Trophoblast cell (in vitro differentiated cells and primary cell): Measurements from ENCODE around the gene CYP27B1.

Experiments
- DNase-seq, 2 donors: peaks; one replicate each; pipeline ENCODE4 v3.0.0-alpha.2; 2016
- H2AFZ ChIP-seq: 2 replicates; pipeline ENCODE4 v1.6.1; 2013; ENCODE audit warnings: low read length, moderate library complexity, mild to moderate bottlenecking; ENCODE audit not compliant: insufficient read depth, poor library complexity
- H2AK5ac ChIP-seq: 2 replicates; pipeline ENCODE4 v1.6.1; 2013; ENCODE audit warnings: mild to moderate bottlenecking, low read length
- H2BK120ac ChIP-seq: 2 replicates; pipeline ENCODE4 v1.6.1; 2013; ENCODE audit warnings: low read length, mild to moderate bottlenecking, moderate library complexity; ENCODE audit not compliant: insufficient read depth, poor library complexity
- H2BK12ac ChIP-seq: 2 replicates; pipeline ENCODE4 v1.6.1; 2013; ENCODE audit warnings: mild to moderate bottlenecking, low read length, moderate library complexity
- H2BK5ac ChIP-seq: 2 replicates; pipeline ENCODE4 v1.6.1; 2013; ENCODE audit warnings: low read length, low read depth, moderate library complexity, mild to moderate bottlenecking; ENCODE audit not compliant: poor library complexity
- H3K14ac ChIP-seq: 2 replicates; pipeline ENCODE4 v1.6.1; 2013; ENCODE audit warnings: mild to moderate bottlenecking, low read length
- H3K18ac ChIP-seq: 2 replicates; pipeline ENCODE4 v1.6.1; 2013; ENCODE audit warnings: mild to moderate bottlenecking, low read length
- H3K23ac ChIP-seq: 2 replicates; pipeline ENCODE4 v1.6.1; 2013; ENCODE audit warnings: low read length
- H3K27ac ChIP-seq: 2 replicates; pipeline ENCODE4 v1.5.1; 2013; ENCODE audit warnings: low read depth, mild to moderate bottlenecking, inconsistent platforms, low read length, moderate library complexity
- H3K27me3 ChIP-seq: 2 replicates; pipeline ENCODE4 v1.6.1; 2013; ENCODE audit warnings: inconsistent platforms, mild to moderate bottlenecking, low read length, moderate library complexity; ENCODE audit not compliant: insufficient read depth
- H3K36me3 ChIP-seq, 2 experiments: 1 replicate in 1 of 2; 2 replicates in 1 of 2; pipeline ENCODE4 v1.6.1; 2013; ENCODE audit warnings: low read length in 2 of 2, mild to moderate bottlenecking in 2 of 2, moderate library complexity in 1 of 2; ENCODE audit not compliant: insufficient read depth in 2 of 2, control insufficient read depth in 1 of 2
- H3K4ac ChIP-seq: 2 replicates; pipeline ENCODE4 v1.6.1; 2013; ENCODE audit warnings: low read depth, mild to moderate bottlenecking, low read length, moderate library complexity
- H3K4me1 ChIP-seq, 2 experiments: 1 replicate in 1 of 2; 2 replicates in 1 of 2; pipeline ENCODE4 v1.6.1; 2013; ENCODE audit warnings: low read length in 2 of 2, mild to moderate bottlenecking in 2 of 2, moderate library complexity in 1 of 2; ENCODE audit not compliant: insufficient read depth in 2 of 2, control insufficient read depth in 1 of 2
- H3K4me2 ChIP-seq: 2 replicates; pipeline ENCODE4 v1.6.1; 2013; ENCODE audit warnings: inconsistent platforms, mild to moderate bottlenecking, low read length, moderate library complexity
- H3K4me3 ChIP-seq: 2 replicates; pipeline ENCODE4 v1.5.1; 2013; ENCODE audit warnings: mild to moderate bottlenecking, low read depth, low read length, inconsistent platforms
- H3K79me1 ChIP-seq: one replicate; pipeline ENCODE4 v1.6.1; 2013; ENCODE audit warnings: low read length
- H3K79me2 ChIP-seq: 2 replicates; pipeline ENCODE4 v1.6.1; 2013; ENCODE audit warnings: low read length, mild to moderate bottlenecking; ENCODE audit not compliant: control insufficient read depth, insufficient read depth, poor library complexity
- H3K9ac ChIP-seq: 2 replicates; pipeline ENCODE4 v1.6.1; 2013; ENCODE audit warnings: mild to moderate bottlenecking, low read length
- H3K9me3 ChIP-seq: 2 replicates; pipeline ENCODE4 v1.6.1; 2013; ENCODE audit warnings: low read depth, mild to moderate bottlenecking, control low read depth, inconsistent platforms, low read length; ENCODE audit not compliant: insufficient read depth
- H4K12ac ChIP-seq: 2 replicates; pipeline ENCODE4 v1.6.1; 2013; ENCODE audit warnings: low read depth, mild to moderate bottlenecking, low read length, moderate library complexity
- H4K8ac ChIP-seq: 2 replicates; pipeline ENCODE4 v1.6.1; 2013; ENCODE audit warnings: low read depth, mild to moderate bottlenecking, low read length, moderate library complexity
- H4K91ac ChIP-seq: one replicate; pipeline ENCODE4 v1.6.1; 2013; ENCODE audit warnings: low read depth, mild to moderate bottlenecking, low read length, moderate library complexity
- WGBS: extraction: QIAGEN DNeasy Blood & Tissue Kit; methylation state at CpG from one replicate; pipeline ENCODE4 v1.1.7; 2013; ENCODE audit warnings: missing lambda C conversion rate; ENCODE audit not compliant: insufficient read length, insufficient coverage; ENCODE audit errors: extremely low coverage; 5-methylcytosine and 5-hydroxymethylcytosine counted together

CYP27B1 gene

DNA sequence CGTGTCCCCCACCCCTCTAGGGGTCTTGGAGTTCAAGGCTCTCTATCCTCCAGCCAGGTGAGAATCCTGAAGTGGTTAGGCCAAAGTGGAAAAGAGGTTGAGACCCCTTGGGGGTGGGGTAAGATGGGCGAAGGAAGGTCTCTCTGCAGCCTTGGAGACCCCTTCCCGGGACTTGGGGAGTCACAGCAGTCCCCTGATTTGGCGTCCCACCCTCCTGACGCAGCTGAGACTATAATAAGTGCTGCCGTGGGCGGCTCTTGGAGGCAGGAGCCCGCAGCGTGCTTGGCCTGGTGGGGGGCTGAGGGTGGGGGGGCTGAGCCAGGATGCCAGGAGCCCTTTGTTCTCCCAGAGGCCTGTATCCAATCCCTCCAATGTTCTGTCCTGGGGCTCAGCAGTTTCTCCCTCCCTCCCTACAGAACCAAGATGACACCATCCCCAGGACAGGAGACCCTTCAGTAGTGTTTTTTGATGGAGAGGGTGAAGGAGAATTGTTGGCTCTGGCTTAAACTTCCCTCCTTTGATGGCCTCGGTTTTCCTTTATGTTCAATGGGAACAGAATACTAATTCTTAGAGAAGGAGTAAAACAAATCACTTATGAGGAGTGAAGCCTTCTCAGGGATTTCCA is 26.9 kb downstream of the CYP27B1 start:
- Histone ChIP-seq H3K27ac (no peak overlapping the region), H2BK5ac (no peak overlapping the region), H3K4me2 (no peak overlapping the region), H4K12ac (no peak overlapping the region), H3K18ac (no peak overlapping the region), H3K4ac (no peak overlapping the region), H2BK120ac (no peak overlapping the region), H3K9me3 (peaks cover 8% of the 10 kb centered on the region), H3K36me3 (no peaks in the 10 kb centered on the region), H4K8ac (no peak overlapping the region), H2AFZ (no peak overlapping the region), H2BK12ac (no peak overlapping the region), H3K9ac (no peak overlapping the region), H4K91ac (no peak overlapping the region), H3K79me1 (peaks cover 2% of the 10 kb centered on the region), H3K23ac (no peak overlapping the region), H2AK5ac (no peak overlapping the region), H3K14ac (no peak overlapping the region), H3K4me3 (no peak overlapping the region), H3K79me2 (no peaks in the 10 kb centered on the region), H3K4me1 (peaks cover 0 to 7% of the 10 kb centered on the region in 2 experiments), H3K27me3 (peaks cover 68% of the 10 kb centered on the region)
- DNase-seq, result no peak
- no CpG with 5 or more reads among the region's 10 CpGs for WGBS

DNA sequence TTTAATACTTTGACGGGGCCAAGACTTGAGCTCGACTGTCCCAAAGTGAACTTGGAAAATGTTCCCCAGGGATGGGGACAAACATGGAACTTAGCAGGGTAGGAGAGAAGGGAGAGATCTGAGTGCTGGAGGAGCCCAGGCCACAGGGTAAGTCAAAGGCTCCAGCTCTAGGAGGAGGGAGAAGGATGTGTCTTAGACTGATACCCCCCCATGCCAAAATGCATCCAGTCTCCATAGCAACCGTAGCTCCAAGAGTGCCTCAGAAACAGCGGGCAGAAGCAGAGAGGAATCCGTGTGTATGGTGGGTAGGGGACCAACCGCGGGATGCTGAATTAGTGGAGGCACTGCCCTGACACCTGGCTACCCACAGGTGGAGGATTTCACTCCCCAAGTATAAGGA is 27.5 kb downstream of the CYP27B1 start:
- Histone ChIP-seq H3K27ac (no peak overlapping the region), H3K79me2 (no peaks in the 10 kb centered on the region), H3K36me3 (no peaks in the 10 kb centered on the region), H2BK12ac (no peak overlapping the region), H2AFZ (no peak overlapping the region), H3K23ac (no peak overlapping the region), H3K9me3 (peaks cover 8% of the 10 kb centered on the region), H3K4me2 (no peak overlapping the region), H3K79me1 (no peaks in the 10 kb centered on the region), H3K14ac (no peak overlapping the region), H4K12ac (no peak overlapping the region), H3K4me3 (no peak overlapping the region), H3K4me1 (peaks cover 0 to 7% of the 10 kb centered on the region in 2 experiments), H3K18ac (no peak overlapping the region), H3K4ac (no peak overlapping the region), H2AK5ac (no peak overlapping the region), H3K27me3 (peaks cover 74% of the 10 kb centered on the region), H2BK120ac (no peak overlapping the region), H3K9ac (no peak overlapping the region), H4K91ac (no peak overlapping the region), H2BK5ac (no peak overlapping the region), H4K8ac (no peak overlapping the region)
- DNase-seq, result no peak
- no CpG with 5 or more reads among the region's 7 CpGs for WGBS

DNA sequence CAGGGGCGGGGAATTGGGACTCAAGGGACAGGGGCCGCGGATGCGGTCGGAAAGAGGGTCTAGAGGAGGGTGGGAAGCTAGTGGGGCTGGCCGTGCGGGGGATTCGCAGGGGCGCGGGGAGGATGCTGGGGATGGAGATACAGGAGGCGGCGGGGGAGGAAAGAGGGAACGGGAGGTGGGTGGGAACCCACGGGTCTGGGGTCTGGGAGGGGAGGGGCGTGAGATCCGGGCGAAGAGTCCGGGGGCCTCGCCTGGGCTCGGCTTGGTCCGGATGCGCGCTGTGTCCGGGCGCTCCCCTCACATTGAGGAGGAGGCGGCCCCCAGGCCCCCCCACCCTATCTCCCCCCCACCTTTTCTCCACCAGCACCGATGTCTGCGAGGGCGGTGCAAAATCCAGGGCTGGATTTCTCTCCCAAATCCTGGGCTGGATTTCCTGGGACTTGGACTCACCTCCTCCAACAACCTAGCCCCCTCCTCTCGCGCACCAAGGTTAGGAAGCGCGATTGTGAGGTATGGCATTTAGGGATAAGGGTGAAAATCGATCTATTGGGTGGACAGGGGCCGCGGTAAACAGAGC is 28.1 kb downstream of the CYP27B1 start, which contains the start of gene AGAP2:
Gene AGAP2, minus strand, starts transcription at position 82 of the 577 bp plus-strand sequence. CDS start 496 bp downstream, outside the sequence.
- Histone ChIP-seq H3K9ac (no peak within 1 kb of the TSS), H3K4me2 (peak within 1 kb of the TSS; percentile 62), H3K27me3 (peaks cover 77% of the 10 kb centered on the region), H4K12ac (no peak within 1 kb of the TSS), H3K79me2 (no peaks in the 10 kb centered on the region), H3K9me3 (peaks cover 8% of the 10 kb centered on the region), H3K4me3 (no peak within 1 kb of the TSS), H2BK12ac (no peak within 1 kb of the TSS), H3K4ac (no peak within 1 kb of the TSS), H2AFZ (no peak within 1 kb of the TSS), H3K27ac (no peak within 1 kb of the TSS), H3K14ac (no peak within 1 kb of the TSS), H3K79me1 (no peaks in the 10 kb centered on the region), H2BK5ac (no peak within 1 kb of the TSS), H3K36me3 (no peaks in the 10 kb centered on the region), H3K18ac (no peak within 1 kb of the TSS), H2BK120ac (no peak within 1 kb of the TSS), H2AK5ac (no peak within 1 kb of the TSS), H4K8ac (no peak within 1 kb of the TSS), H3K4me1 (peaks cover 0 to 7% of the 10 kb centered on the region in 2 experiments), H4K91ac (no peak within 1 kb of the TSS), H3K23ac (no peak within 1 kb of the TSS)
- DNase-seq, result no peak
- no CpG with 5 or more reads among the region's 36 CpGs for WGBS

DNA sequence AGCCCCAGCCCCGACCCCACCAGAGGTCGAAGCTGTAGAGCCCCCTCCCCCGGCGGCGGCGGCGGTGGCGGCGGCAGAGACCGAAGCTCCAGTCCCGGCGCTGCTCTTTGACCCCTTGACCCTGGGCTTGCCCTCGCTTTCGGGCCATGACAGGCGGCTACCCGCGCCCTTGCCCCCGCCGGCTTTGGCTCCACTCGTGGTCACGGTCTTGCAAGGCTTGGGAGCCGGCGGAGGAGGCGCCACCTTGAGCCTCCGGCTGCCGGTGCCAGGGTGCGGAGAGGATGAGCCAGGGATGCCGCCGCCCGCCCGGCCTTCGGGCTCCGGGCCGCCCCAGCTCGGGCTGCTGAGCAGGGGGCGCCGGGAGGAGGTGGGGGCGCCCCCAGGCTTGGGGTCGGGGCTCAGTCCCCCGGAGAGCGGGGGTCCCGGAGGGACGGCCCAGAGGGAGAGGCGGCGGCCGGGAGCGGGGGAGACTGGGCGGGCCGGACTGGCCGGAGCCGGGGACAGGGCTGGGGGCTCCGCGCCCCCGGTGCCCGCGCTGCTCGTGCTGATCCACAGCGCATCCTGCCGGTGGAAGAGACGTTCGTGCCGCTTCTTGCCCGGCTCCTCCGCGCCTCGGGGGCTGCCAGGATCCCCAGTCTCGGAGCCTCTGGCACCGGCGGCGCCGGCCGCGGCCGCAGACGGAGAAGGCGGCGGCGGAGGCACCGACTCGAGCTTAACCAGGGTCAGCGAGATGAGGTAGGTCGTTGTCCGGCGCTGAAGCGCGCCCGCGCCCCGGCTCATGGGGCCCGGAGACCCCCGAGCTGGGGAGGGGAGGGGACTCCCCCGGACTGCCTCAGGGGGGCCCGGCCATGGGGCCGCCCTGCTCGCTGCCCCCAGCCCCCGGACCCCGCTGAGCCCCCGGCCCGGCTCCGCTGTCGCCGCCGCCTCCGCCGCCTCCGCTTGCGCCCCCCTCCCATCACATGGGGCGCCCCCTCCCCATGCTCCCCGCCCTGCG is 29.1 kb downstream of the CYP27B1 start:
- WGBS, result no CpG with 5 or more reads among the region's 110 CpGs
- no peak overlapping the region for H2BK5ac ChIP-seq

More for the DNA sequence above, 29.1 kb downstream of the CYP27B1 start:
- no peak for DNase-seq
- Histone ChIP-seq H3K27ac (no peak overlapping the region), H3K23ac (no peak overlapping the region), H2BK120ac (no peak overlapping the region), H3K9ac (no peak overlapping the region), H2AFZ (no peak overlapping the region), H3K79me2 (no peaks in the 10 kb centered on the region), H3K79me1 (no peaks in the 10 kb centered on the region), H3K14ac (no peak overlapping the region), H3K27me3 (peaks cover 77% of the 10 kb centered on the region), H3K4me3 (no peak overlapping the region), H3K4ac (no peak overlapping the region), H3K4me2 (peak overlapping the region; percentile 62), H3K18ac (no peak overlapping the region), H3K9me3 (peaks cover 8% of the 10 kb centered on the region), H3K36me3 (no peaks in the 10 kb centered on the region), H4K12ac (no peak overlapping the region), H4K8ac (no peak overlapping the region), H4K91ac (no peak overlapping the region), H2AK5ac (no peak overlapping the region), H2BK12ac (no peak overlapping the region), H3K4me1 (peaks cover 0 to 7% of the 10 kb centered on the region in 2 experiments)
